GM12891 (cell line): ENCODE measurements around the gene SLC7A10.
"Not testable (repeated sequence)": the region's sequence is repeated elsewhere in the genome, so short reads cannot be mapped to it uniquely, and the experiment has no call there.

ENCODE experiments used
- DNase-seq: peaks from one replicate; pipeline ENCODE4 v3.0.0; 2011; ENCODE audit warnings: low spot score; ENCODE audit not compliant: insufficient read length
- FAIRE-seq: peaks from 2 replicates; lab custom pipeline; 2011; peaks lifted over from hg19 to GRCh38; lab: Jason Lieb, UNC
- PAX5 ChIP-seq: IDR thresholded peaks from 2 replicates; pipeline ENCODE4 v1.6.1; 2011; ENCODE audit warnings: low read length, moderate library complexity, mild to moderate bottlenecking; ENCODE audit not compliant: insufficient read depth, severe bottlenecking
- POLR2A ChIP-seq: IDR thresholded peaks from 2 replicates; pipeline ENCODE4 v1.6.1; 2011; ENCODE audit warnings: low read depth, low read length, control low read depth
- POLR2AphosphoS5 ChIP-seq: IDR thresholded peaks from 2 replicates; pipeline ENCODE4 v1.6.1; 2011; ENCODE audit warnings: low read depth, low read length, control low read depth
- POU2F2 ChIP-seq: IDR thresholded peaks from 2 replicates; pipeline ENCODE4 v1.6.1; 2011; ENCODE audit warnings: low read depth, mild to moderate bottlenecking, control low read depth, low read length, moderate library complexity
- SPI1 ChIP-seq: IDR thresholded peaks from 2 replicates; pipeline ENCODE4 v1.6.1; 2011; ENCODE audit warnings: low read depth, low read length, control low read depth
- TAF1 ChIP-seq: IDR thresholded peaks from 2 replicates; pipeline ENCODE4 v1.6.1; 2011; ENCODE audit warnings: low read depth, low read length, control low read depth

Gene SLC7A10

DNA sequence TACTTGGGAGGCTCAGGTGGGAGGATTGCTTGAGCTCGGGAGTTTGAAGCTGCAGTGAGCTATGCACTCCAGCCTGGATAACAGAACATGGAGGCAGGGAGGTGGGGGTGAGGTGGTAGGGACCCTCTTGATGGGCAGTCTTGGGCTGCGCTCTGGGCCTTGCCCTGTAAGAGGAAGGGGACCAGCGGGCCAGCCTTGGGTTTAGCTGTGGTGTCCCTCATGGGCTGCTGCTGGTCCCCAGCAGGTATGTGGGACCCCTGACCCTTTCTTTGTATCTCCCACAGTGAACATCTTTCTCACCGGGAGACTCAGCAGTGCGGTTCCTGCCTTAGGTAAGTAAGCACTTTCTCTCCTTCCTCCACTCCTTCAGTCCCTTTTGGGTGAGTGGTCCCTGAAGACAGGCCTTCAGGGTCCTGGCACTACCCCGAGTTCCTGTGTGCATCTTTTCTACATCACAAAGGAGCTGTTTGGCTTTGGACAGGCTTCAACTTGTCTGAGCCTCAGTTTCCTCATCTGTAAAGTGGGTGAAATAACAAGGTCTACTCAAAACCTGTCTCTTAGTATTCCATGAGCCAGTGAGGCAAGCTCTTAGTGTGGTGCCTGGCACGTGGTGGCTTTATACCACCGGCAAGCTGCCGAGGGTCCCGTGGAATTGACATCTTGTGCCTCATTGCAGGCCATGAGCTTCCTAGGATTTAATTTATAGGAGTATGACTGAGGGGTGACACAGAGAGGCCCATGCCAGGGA, 29.0 kb downstream of the SLC7A10 start:
- DNase-seq = no peak
- TF ChIP-seq PAX5 (no peak), POU2F2 (no peak)
- FAIRE-seq = no peak

DNA sequence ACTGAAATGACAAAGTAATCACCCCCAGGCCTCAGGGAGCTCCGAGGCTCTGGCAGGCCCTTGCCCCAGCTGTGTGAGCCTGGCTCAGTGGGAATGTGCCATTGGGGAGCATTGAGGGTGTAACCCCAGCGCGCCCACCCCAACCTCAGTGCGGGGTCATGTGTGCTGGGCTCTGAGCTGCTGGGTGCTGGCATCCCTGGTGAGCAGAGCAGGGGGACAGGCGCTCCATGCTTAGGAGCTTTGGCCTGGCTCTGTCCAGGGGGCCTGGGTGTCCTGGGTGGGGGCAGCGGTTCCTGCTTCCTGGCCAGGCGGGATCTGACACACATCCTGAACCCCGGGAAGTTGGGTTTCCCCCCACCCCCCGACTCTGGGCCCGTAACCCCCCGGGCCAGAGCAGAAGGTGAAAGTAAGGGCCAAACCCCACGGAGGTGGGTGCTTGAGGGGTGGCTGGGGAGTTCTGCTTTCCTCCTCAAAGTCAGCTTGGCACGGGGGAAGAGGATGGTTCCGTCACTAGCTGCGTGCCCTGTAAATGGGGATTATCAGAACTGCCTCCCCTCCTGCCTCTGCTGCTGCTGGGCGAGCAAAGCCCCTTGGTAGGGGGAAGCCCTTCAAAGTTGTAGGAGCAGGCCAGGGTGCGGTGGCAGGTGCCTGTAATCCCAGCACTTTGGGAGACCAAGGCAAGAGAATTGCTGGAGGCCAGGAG, 29.9 kb downstream of the SLC7A10 start:
- FAIRE-seq (no peak), DNase-seq (no peak)
- no peak for TF ChIP-seq PAX5
- TF ChIP-seq POU2F2 = no peak
- TF ChIP-seq POLR2A = no peak
- TF ChIP-seq TAF1 = no peak
- TF ChIP-seq SPI1 = no peak
- TF ChIP-seq POLR2AphosphoS5 = no peak

DNA sequence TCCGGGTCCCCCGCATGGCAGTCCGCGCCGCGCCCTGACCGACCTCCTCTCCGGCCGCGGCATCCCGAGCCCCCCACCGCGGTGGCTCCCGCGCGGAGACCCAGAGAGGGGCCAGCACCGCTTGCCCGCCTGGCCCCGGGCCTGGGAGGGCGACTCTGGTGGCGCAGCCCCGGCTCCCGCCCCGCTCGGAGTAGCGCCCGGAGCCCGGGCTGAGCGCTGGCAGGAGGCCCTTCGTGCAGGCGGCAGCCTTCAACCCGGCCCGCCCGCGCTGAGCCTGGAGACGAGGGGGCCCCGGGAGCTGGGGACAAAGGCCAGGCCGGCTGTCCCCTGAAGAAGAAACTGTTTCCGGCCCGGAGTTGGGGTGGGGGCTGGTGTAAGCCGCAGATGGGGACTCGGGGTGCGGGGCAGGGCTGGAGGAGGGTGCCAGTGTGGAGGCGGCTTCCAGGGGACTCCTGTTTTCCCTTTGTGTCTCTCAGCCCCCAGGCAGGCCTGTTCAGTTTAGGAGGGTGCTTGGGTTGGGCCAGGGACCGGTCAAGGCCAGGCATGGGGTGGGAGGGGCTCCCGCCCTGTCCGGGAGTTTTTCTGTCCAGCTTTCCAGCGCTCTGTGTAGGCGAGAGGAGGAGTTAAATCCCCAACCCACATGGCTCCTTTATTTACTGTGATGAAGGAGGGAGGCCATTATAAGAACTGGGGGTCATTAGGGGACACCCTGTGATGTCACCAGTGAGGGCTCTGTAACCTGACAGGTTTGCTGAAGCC, 30.6 kb downstream of the SLC7A10 start:
- FAIRE-seq (no peak), DNase-seq (peak; percentile 17)
- TF ChIP-seq PAX5 (no peak), POLR2AphosphoS5 (no peak), TAF1 (no peak), POLR2A (no peak), SPI1 (no peak), POU2F2 (no peak)

DNA sequence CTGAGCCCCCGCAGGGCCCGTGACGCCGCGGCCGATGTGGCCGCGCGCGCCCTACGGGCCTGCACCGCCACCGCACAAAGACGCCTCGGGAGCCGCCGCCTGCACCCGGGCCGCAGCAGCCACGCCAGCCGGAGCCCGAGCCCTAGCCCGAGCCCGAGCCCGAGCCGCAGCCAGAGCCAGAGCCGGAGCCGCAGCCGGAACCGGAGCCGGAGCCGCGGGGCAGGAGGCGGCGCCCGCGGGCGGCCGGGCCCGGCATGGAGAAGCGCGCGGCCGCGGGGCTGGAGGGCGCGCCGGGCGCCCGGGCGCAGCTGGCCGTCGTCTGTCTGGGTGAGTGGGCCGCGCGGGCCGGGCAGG, 31.1 kb downstream of the SLC7A10 start:
- FAIRE-seq = no peak
- peak; percentile 12 for DNase-seq
- no peak for TF ChIP-seq PAX5
- TF ChIP-seq SPI1 = no peak
- TF ChIP-seq POLR2AphosphoS5 = no peak
- no peak for TF ChIP-seq POU2F2
- no peak for TF ChIP-seq TAF1
- TF ChIP-seq POLR2A = no peak

DNA sequence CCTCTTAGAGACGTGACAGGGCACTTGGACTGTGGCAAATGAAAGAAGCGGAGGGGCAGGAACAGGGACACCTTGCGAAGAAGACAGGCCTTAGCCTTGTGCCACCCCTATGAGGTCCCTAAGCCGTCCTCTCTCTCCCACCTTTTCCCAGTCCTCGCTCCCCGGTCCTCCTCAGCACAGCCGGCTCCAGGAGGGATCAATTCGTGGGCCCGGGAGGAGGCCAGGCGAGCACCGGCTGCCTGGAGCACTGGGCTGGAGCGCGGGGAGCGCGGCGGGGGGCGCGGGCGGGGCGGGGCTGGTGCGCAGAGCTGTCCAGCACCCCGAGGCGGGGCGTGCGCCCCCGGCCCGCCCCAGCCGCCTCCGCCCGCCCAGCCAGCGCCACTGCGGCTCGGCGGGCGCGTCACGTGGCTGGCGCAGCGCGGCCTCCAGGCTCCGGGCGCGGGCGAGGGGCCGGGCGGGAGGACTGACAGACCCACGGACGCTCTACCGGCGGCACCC, 31.7 kb downstream of the SLC7A10 start, which contains the start of gene LRP3:
Gene LRP3 (plus strand): TSS at position 466 of the 498 bp plus-strand sequence. CDS start 456 bp downstream, outside the sequence.
- DNase-seq = peak; percentile 18
- TF ChIP-seq TAF1 = no peak
- TF ChIP-seq PAX5 = no peak
- no peak for TF ChIP-seq POLR2A
- no peak for TF ChIP-seq POU2F2
- no peak for TF ChIP-seq POLR2AphosphoS5
- no peak for TF ChIP-seq SPI1
- FAIRE-seq = no peak

DNA sequence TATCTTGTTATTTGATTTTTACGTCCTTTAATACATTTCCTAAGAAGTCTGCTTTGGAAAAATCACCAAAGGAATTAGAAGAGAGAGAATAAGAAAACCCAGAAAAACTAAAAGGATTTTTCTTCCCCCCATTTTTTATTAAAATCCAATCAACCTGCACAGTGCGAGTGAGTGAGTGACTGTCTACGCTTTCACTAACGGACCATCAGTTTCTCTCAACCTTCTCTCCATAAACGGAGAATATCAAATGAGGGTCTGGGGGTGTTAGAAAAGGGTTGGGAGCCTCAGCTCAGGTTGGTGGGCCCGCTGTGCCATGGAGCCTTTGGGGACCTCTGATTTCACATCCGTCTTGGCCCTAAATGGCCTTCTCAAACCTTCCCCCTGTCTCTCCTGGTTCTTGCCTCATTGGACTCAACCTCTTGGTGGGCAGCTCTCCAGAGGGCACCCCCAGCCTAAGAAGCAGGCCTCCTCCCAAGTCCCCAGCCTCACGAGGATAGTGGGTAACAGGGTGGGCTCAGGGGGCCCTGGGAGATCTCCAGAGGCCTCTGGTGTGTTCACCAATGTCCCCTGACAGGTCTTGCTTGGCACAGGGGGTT, 32.3 kb downstream of the SLC7A10 start:
- DNase-seq (no peak), FAIRE-seq (no peak)
- TF ChIP-seq SPI1 = no peak
- no peak for TF ChIP-seq POU2F2
- TF ChIP-seq POLR2A = no peak
- no peak for TF ChIP-seq TAF1
- TF ChIP-seq PAX5 = no peak
- TF ChIP-seq POLR2AphosphoS5 = no peak

DNA sequence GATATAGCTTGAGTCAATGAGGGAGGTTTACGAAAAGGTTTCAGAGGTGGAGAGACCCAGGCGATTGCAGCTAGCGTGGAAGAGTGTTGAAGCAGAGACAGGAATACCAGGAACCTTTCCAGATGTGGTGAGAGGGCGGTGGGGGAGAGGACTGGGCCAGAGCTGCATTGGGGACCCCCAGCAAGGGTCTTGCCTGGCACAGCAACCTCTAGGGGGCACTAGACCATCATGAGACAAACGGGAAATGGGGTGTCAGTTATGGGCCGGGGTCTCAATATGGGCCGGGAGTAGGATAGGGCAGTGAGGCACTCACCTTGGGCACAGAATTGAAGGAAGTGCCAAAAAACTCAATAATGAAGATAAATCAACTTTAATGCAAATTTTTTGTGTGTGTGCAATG, 33.6 kb downstream of the SLC7A10 start:
- TF ChIP-seq POU2F2 = no peak
- no peak for TF ChIP-seq SPI1
- TF ChIP-seq PAX5 = no peak
- no peak for TF ChIP-seq POLR2A
- TF ChIP-seq POLR2AphosphoS5 = no peak
- FAIRE-seq (no peak), DNase-seq (no peak)

DNA sequence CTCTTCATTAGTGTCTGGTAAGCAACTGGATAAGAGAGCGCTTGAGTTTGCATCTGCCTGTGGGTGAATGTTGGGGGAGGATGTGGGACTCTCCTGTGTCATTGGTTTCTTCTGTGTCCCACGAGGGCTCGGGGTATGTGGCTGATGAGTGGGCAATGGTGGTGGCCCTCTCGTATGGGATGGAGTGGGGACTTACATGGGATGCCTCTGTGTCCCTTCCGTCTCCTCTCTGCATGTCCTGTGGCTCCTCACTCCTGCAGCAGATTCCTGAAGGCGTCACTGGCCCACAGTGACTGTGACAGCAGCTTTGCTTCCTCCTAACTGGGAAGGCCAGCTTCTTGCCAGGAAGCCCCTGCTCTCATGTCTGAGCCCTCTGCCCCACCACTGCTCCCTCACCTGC, 34.1 kb downstream of the SLC7A10 start:
- no peak for DNase-seq
- no peak for FAIRE-seq
- TF ChIP-seq TAF1 (no peak), SPI1 (no peak), POLR2A (no peak), POU2F2 (no peak), POLR2AphosphoS5 (no peak), PAX5 (no peak)

DNA sequence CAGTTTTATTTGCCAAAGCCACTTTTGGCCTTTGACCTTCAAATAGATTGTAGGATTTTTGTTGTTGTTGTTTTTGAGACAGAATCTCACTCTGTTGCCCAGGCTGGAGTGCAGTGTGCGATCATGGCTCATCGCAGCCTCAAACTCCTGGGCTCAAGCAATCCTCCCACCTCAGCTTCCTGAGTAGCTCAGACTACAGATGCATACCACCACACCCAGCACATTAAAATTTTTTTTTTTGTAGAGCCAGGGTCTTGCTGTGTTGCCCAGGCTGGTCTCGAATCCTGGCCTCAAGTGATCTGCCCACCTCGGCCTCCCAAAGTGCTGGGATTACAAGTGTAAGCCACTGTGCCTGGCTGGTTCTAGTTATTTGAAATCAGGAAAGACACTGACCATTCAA, 34.6 kb downstream of the SLC7A10 start:
- FAIRE-seq, DNase-seq: not testable (repeated sequence)
